ENCODE data around the gene FBXO11.

GRCh38 chr2:47808614-47809013 is 97.7 kb downstream of the FBXO11 start:
- no peak for TF ChIP-seq REST (IDR thresholded peaks at IDR 0.05; ENCODE audit: low read depth)
- no peak for TF ChIP-seq EP300 (IDR thresholded peaks at IDR 0.05; ENCODE audit: borderline replicate concordance)

Data from Ishikawa (cell line).